Caco-2 (cell line): ENCODE data around the gene BTBD18. TPM values are rescaled to one million over a fixed set of nuclear protein-coding genes. Genes with fewer than 3 reads are reported as not detected.

ENCODE experiments used
- BruUV-seq: library from RNA; stranded (reverse); fragments of 400-500 nt; replicated peaks from 2 replicates; lab custom pipeline; 2021; lab: Mats Ljungman, UMichigan
- CTCF ChIA-PET: fragments of 300-600 bp; sonication (Branson Sonifier 250); formaldehyde crosslinking; loops from one replicate; lab custom pipeline; 2022; ENCODE audit warnings: antibody characterized with exemption; lab: Charles Lee
- POLR2A ChIA-PET: fragments of 300-600 bp; sonication (Branson Sonifier 250); formaldehyde crosslinking; loops from one replicate; lab custom pipeline; 2022; ENCODE audit warnings: antibody characterized with exemption; lab: Charles Lee
- DNase-seq, 2 experiments: peaks; one replicate each; pipeline versions ENCODE4 v3.0.0 to v3.0.0-alpha.2; 2020 to 2022
- H3K27me3 ChIP-seq: replicated peaks from 2 replicates; pipeline ENCODE4 v1.6.0; 2011; ENCODE audit warnings: low read length; ENCODE audit not compliant: control insufficient read depth, insufficient read depth
- H3K36me3 ChIP-seq: 2 replicates; pipeline ENCODE4 v1.5.1; 2011; ENCODE audit warnings: low read length; ENCODE audit not compliant: control insufficient read depth, insufficient read depth
- H3K4me1 ChIP-seq: fragments of 250-450 bp; sonication (Bioruptor Pico); 2 replicates; pipeline ENCODE4 v1.5.1; 2020; ENCODE audit warnings: mild to moderate bottlenecking
- H3K4me3 ChIP-seq: 2 replicates; pipeline ENCODE4 v1.5.1; 2011; ENCODE audit warnings: low read depth, mild to moderate bottlenecking, control low read depth, low read length
- H3K9me3 ChIP-seq: fragments of 250-450 bp; sonication (Bioruptor Pico); 2 replicates; pipeline ENCODE4 v1.5.1; 2020; ENCODE audit warnings: mild to moderate bottlenecking, moderate library complexity
- H3K27ac Mint-ChIP-seq: one replicate; pipeline ENCODE4 v1.8.0; 2022; ENCODE audit warnings: mixed read lengths; ENCODE audit not compliant: unreplicated experiment
- H3K27me3 Mint-ChIP-seq: one replicate; pipeline ENCODE4 v1.8.0; 2022; ENCODE audit warnings: mixed read lengths; ENCODE audit not compliant: insufficient read depth, unreplicated experiment
- H3K36me3 Mint-ChIP-seq: one replicate; pipeline ENCODE4 v1.8.0; 2022; ENCODE audit warnings: mild to moderate bottlenecking, mixed read lengths; ENCODE audit not compliant: insufficient read depth, unreplicated experiment
- H3K4me1 Mint-ChIP-seq: one replicate; pipeline ENCODE4 v1.8.0; 2022; ENCODE audit warnings: low read depth, mixed read lengths; ENCODE audit not compliant: unreplicated experiment
- H3K4me3 Mint-ChIP-seq: one replicate; pipeline ENCODE4 v1.8.0; 2022; ENCODE audit warnings: mild to moderate bottlenecking, moderate library complexity, mixed read lengths; ENCODE audit not compliant: unreplicated experiment
- H3K9me3 Mint-ChIP-seq: one replicate; pipeline ENCODE4 v1.8.0; 2022; ENCODE audit warnings: mixed read lengths; ENCODE audit not compliant: unreplicated experiment
- CTCF ChIP-seq, 2 experiments: fragments of 200-600 bp in 1 of 2; IDR thresholded peaks; 1 replicate in 1 of 2; 2 replicates in 1 of 2; pipeline versions ENCODE4 v1.5.1 to v1.8.0; 2011 to 2022; ENCODE audit warnings: antibody characterized with exemption in 1 of 2, control low read depth in 1 of 2, inconsistent platforms in 1 of 2, low read depth in 1 of 2, low read length in 1 of 2, mild to moderate bottlenecking in 1 of 2, moderate library complexity in 1 of 2; ENCODE audit not compliant: insufficient read depth in 1 of 2, severe bottlenecking in 1 of 2, unreplicated experiment in 1 of 2
- intact Hi-C: fragments of 100-400 bp; cut with micrococcal nuclease; formaldehyde crosslinking; loops from one replicate; pipeline ENCODE4 v1.10.0; 2022; ENCODE audit not compliant: unreplicated experiment
- total RNA-seq: library from RNA; stranded (reverse); gene quantifications from 2 replicates; pipeline ENCODE4 v1.2.3, GENCODE V29; 2022

The BTBD18 gene
- total RNA-seq, 1 experiment from 2014 or later, result not detected

GRCh38 chr11:57781529-57781943 lies 29.9 kb upstream of the BTBD18 start:
- Mint-ChIP-seq H3K27ac (peak overlapping the region; percentile 94), H3K9me3 (no peaks in the 10 kb centered on the region), H3K4me3 (peak overlapping the region; percentile 65), H3K4me1 (peaks cover 67% of the 10 kb centered on the region), H3K36me3 (peaks cover 56% of the 10 kb centered on the region), H3K27me3 (no peaks in the 10 kb centered on the region)
- intact Hi-C loops, result loop anchor here (1.0 kb wide), 2 partner anchors 19 to 69 kb away; partner anchors contain the start of genes MED19 and TMX2
- Histone ChIP-seq H3K4me1 (peaks cover 91% of the 10 kb centered on the region), H3K36me3 (no peaks in the 10 kb centered on the region), H3K27me3 (no peaks in the 10 kb centered on the region), H3K9me3 (no peaks in the 10 kb centered on the region), H3K4me3 (no peak overlapping the region)
- ChIA-PET CTCF (interaction anchor here (0.6 to 1.6 kb wide), 4 partner anchors 9 to 30 kb away, joined by 4 to 21 read pairs (median 6); partner anchors contain the start of genes BTBD18 and CTNND1), POLR2A (interaction anchor here (0.7 to 2.7 kb wide), 5 partner anchors 18 to 70 kb away, joined by 4 to 22 read pairs (median 14); partner anchors contain the start of genes CTNND1 and SELENOH)
- no peak for TF ChIP-seq CTCF (IDR thresholded peaks at IDR 0.05; ENCODE audit: insufficient read depth in 1 of 2, low read depth in 1 of 2, low read length in 1 of 2, severe bottlenecking in 1 of 2, unreplicated experiment in 1 of 2)
- peak; percentile 95 to 99 for DNase-seq
- BruUV-seq, result no TSS peak

GRCh38 chr11:57779276-57779675 lies 27.7 kb upstream of the BTBD18 start:
- peaks cover 57% of the 10 kb centered on the region for H3K36me3 Mint-ChIP-seq

More at GRCh38 chr11:57779276-57779675, 27.7 kb upstream of the BTBD18 start:
- no peaks in the 10 kb centered on the region for H3K27me3 Mint-ChIP-seq
- H3K27ac Mint-ChIP-seq, result peak overlapping the region; percentile 94
- no peaks in the 10 kb centered on the region for H3K9me3 Mint-ChIP-seq
- peaks cover 90% of the 10 kb centered on the region for H3K4me1 ChIP-seq
- H3K36me3 ChIP-seq, result no peaks in the 10 kb centered on the region
- H3K4me1 Mint-ChIP-seq, result peaks cover 75% of the 10 kb centered on the region
- H3K27me3 ChIP-seq, result no peaks in the 10 kb centered on the region
- H3K4me3 Mint-ChIP-seq, result peak overlapping the region; percentile 65
- DNase-seq, result peak; percentile 74 to 82
- no peak for TF ChIP-seq CTCF (IDR thresholded peaks at IDR 0.05; ENCODE audit: insufficient read depth in 1 of 2, low read depth in 1 of 2, low read length in 1 of 2, severe bottlenecking in 1 of 2, unreplicated experiment in 1 of 2)
- H3K4me3 ChIP-seq, result peak overlapping the region; percentile 16
- no TSS peak for BruUV-seq
- no peaks in the 10 kb centered on the region for H3K9me3 ChIP-seq
- ChIA-PET CTCF (interaction anchor here (0.6 to 4.6 kb wide), 5 partner anchors 9 to 27 kb away, joined by 3 to 54 read pairs (median 8); partner anchors contain the start of gene BTBD18), POLR2A (interaction anchor here (0.8 to 3.3 kb wide), 7 partner anchors 7 to 44 kb away, joined by 3 to 118 read pairs (median 5); partner anchors contain the start of gene CTNND1)
- intact Hi-C loops, result loop anchor here (1.0 to 5.0 kb wide), 2 partner anchors 9 to 798 kb away; partner anchors contain the start of genes LPXN and ZFP91
